NT2/D1 (cell line): Measurements from ENCODE around the gene MMEL1.

Experiments
- SUZ12 ChIP-seq: IDR thresholded peaks from 2 replicates; pipeline ENCODE4 v1.6.1; 2011; ENCODE audit not compliant: insufficient read length, insufficient read depth; ENCODE audit errors: extremely low read depth
- YY1 ChIP-seq: IDR thresholded peaks from 2 replicates; pipeline ENCODE4 v1.6.1; 2011; ENCODE audit not compliant: insufficient read length, insufficient read depth
- ZNF274 ChIP-seq: IDR thresholded peaks from 2 replicates; pipeline ENCODE4 v1.6.1; 2011; ENCODE audit warnings: mild to moderate bottlenecking, low read depth, low read length

- TF ChIP-seq ZNF274 (no peak), YY1 (no peak), SUZ12 (no peak)
These were observed 76.5 kb downstream of the MMEL1 start, which contains the start of gene TNFRSF14 for GRCh38 chr1:2556277-2556677.
